SU-DHL-6 (cell line): ENCODE data around the gene TBC1D9B.

Experiments
- H2AFZ ChIP-seq: fragments of 200-600 bp; sonication (generic); 2 replicates; pipeline ENCODE4 v1.6.1; 2014; ENCODE audit warnings: low read depth, mild to moderate bottlenecking, moderate library complexity, mixed read lengths, antibody characterized with exemption, low read length; ENCODE audit not compliant: severe bottlenecking
- H3F3A ChIP-seq: fragments of 200-600 bp; shearing (Covaris generic); 2 replicates; pipeline ENCODE4 v1.6.0; 2016; ENCODE audit warnings: antibody characterized with exemption, mild to moderate bottlenecking; ENCODE audit not compliant: insufficient read depth
- H3K27ac ChIP-seq: fragments of 200-600 bp; sonication (generic); 2 replicates; pipeline ENCODE4 v1.5.1; 2016; ENCODE audit warnings: low read depth, mild to moderate bottlenecking, low read length, moderate library complexity, mixed read lengths
- H3K27me3 ChIP-seq: fragments of 200-600 bp; sonication (generic), shearing (Covaris generic); 2 replicates; pipeline ENCODE4 v1.6.0; 2014; ENCODE audit warnings: mild to moderate bottlenecking, low read length
- H3K36me3 ChIP-seq: fragments of 200-600 bp; sonication (generic); 2 replicates; pipeline ENCODE4 v1.6.1; 2014; ENCODE audit warnings: mild to moderate bottlenecking, low read length, mixed read lengths
- H3K4me2 ChIP-seq: fragments of 300-600, 200-600 bp; shearing (Covaris generic), sonication (generic); 2 replicates; pipeline ENCODE4 v1.6.0; 2014; ENCODE audit warnings: low read length, low read depth, mild to moderate bottlenecking; ENCODE audit not compliant: poor library complexity, severe bottlenecking
- H3K4me3 ChIP-seq: fragments of 200-600 bp; sonication (generic); 2 replicates; pipeline ENCODE4 v1.5.1; 2014; ENCODE audit warnings: antibody characterized with exemption, low read length, mild to moderate bottlenecking, mixed read lengths; ENCODE audit not compliant: insufficient read depth, poor library complexity, severe bottlenecking
- H3K79me2 ChIP-seq: fragments of 200-600 bp; sonication (generic); 2 replicates; pipeline ENCODE4 v1.6.1; 2014; ENCODE audit warnings: mild to moderate bottlenecking, low read length, moderate library complexity; ENCODE audit not compliant: insufficient read depth
- H3K9ac ChIP-seq: fragments of 200-600 bp; sonication (generic); 2 replicates; pipeline ENCODE4 v1.7.0; 2014; ENCODE audit warnings: mild to moderate bottlenecking, low read length
- H3K9me2 ChIP-seq: fragments of 200-600 bp; sonication (generic); replicated peaks from 2 replicates; pipeline ENCODE4 v1.6.1; 2014; ENCODE audit warnings: low read length; ENCODE audit not compliant: insufficient read depth
- H3K9me3 ChIP-seq: fragments of 200-600 bp; sonication (generic); 2 replicates; pipeline ENCODE4 v1.6.1; 2014; ENCODE audit warnings: low read length, mixed read lengths; ENCODE audit not compliant: insufficient read depth
- H4K20me1 ChIP-seq: fragments of 200-600 bp; sonication (generic); 2 replicates; pipeline ENCODE4 v1.6.1; 2014; ENCODE audit warnings: low read depth, mild to moderate bottlenecking, antibody characterized with exemption, low read length, moderate library complexity, mixed read lengths
- EZH2phosphoT487 ChIP-seq: fragments of 200-600 bp; sonication (generic), shearing (Covaris generic); conservative IDR thresholded peaks from 2 replicates; pipeline ENCODE4 v1.6.1; 2018; ENCODE audit warnings: mild to moderate bottlenecking, antibody characterized with exemption, low read length, moderate library complexity, mixed read lengths
- TF ChIP-seq, protein P1 (sequence below): fragments of 200-600 bp; sonication (generic); IDR thresholded peaks from one replicate; pipeline ENCODE4 v1.5.1; 2017; ENCODE audit warnings: antibody characterized with exemption, mild to moderate bottlenecking, low read length, moderate library complexity; ENCODE audit not compliant: insufficient read depth, poor library complexity, severe bottlenecking

Gene TBC1D9B

DNA sequence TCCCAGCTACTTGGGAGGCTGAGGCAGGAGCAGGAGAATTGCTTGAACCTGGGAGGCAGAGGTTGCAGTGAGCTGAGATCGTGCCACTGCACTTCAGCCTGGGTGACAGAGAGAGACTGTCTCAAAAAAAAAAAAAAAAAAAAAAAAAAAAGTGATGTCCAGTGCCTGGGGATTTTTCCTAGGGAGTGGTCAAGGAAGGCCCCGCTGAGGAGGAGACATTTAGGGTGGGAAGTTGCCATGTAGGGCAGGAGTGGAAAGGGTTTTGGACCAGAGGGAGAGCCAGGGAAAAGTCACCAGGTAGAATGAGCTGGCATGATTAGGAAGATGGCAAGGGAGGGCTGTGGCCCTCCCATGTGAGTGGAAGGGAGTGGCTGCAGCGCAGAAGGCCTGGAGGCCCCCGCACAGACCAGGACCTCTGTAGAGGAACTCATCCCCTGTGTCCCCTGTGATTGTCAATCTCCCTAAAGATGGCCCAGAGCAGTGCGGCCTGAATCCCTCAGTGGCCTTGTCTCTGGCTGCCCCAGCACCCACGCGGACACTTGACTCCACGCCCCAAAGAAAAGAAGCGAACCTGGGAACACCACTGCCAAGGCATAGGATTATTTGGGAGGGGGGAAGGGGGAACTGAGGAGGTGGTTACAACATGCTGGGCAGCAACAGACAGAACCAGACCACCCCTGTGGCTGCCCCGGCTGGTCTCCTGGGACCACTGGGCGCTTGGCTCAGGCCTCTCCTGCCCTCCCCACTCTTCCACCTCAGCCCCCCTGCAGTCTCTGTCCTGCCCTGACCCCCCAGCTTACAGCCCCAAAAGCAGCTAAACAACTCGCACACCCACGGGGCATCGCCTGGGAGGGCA, 89.6 kb downstream of the TBC1D9B start:
- H3K79me2 ChIP-seq: peaks cover 12% of the 10 kb centered on the region
- H3K9me2 ChIP-seq: no peaks in the 10 kb centered on the region
- H4K20me1 ChIP-seq: peaks cover 6% of the 10 kb centered on the region
- no peaks in the 10 kb centered on the region for H3K27me3 ChIP-seq
- no peaks in the 10 kb centered on the region for H3K36me3 ChIP-seq
- H3K9ac ChIP-seq: peak overlapping the region; percentile 56
- peak overlapping the region; percentile 23 for H2AFZ ChIP-seq
- peak overlapping the region; percentile 44 for H3K4me3 ChIP-seq
- H3K4me2 ChIP-seq: peak overlapping the region; percentile 76
- peaks cover 15% of the 10 kb centered on the region; the same call in 1 of the 2 replicates for H3F3A ChIP-seq
- H3K27ac ChIP-seq: peak overlapping the region; percentile 57
- TF ChIP-seq, protein P1, sequence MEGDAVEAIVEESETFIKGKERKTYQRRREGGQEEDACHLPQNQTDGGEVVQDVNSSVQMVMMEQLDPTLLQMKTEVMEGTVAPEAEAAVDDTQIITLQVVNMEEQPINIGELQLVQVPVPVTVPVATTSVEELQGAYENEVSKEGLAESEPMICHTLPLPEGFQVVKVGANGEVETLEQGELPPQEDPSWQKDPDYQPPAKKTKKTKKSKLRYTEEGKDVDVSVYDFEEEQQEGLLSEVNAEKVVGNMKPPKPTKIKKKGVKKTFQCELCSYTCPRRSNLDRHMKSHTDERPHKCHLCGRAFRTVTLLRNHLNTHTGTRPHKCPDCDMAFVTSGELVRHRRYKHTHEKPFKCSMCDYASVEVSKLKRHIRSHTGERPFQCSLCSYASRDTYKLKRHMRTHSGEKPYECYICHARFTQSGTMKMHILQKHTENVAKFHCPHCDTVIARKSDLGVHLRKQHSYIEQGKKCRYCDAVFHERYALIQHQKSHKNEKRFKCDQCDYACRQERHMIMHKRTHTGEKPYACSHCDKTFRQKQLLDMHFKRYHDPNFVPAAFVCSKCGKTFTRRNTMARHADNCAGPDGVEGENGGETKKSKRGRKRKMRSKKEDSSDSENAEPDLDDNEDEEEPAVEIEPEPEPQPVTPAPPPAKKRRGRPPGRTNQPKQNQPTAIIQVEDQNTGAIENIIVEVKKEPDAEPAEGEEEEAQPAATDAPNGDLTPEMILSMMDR: no peak
- TF ChIP-seq EZH2phosphoT487: no peak
- no peaks in the 10 kb centered on the region for H3K9me3 ChIP-seq

DNA sequence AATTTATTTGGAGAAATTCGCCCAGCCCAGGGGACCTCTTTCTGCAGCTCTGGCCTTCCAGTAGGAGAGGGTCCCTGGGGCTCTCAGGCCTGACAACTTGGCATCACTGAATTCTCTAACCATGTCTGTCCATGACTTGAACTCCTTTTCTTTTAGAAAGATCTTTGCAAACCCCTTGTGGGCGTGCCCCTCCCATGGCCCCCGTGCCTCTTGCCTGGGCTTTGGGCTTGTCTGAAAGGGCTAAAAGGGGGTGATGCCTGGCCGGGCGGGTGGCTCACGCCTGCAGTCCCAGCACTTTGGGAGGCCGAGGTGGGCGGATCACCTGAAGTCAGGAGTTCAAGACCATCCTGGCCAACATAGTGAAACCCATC, 90.2 kb downstream of the TBC1D9B start:
- Histone ChIP-seq H3K4me2 (no peak overlapping the region), H3K27ac (no peak overlapping the region), H3K27me3 (no peaks in the 10 kb centered on the region), H3K79me2 (peaks cover 7% of the 10 kb centered on the region), H3K9me3 (no peaks in the 10 kb centered on the region), H3K9ac (no peak overlapping the region), H3K36me3 (no peaks in the 10 kb centered on the region), H2AFZ (no peak overlapping the region), H3F3A (peaks cover 15% of the 10 kb centered on the region; the same call in 1 of the 2 replicates), H4K20me1 (peaks cover 6% of the 10 kb centered on the region), H3K4me3 (no peak overlapping the region), H3K9me2 (no peaks in the 10 kb centered on the region)
- TF ChIP-seq, protein P1: no peak
- TF ChIP-seq EZH2phosphoT487: no peak

DNA sequence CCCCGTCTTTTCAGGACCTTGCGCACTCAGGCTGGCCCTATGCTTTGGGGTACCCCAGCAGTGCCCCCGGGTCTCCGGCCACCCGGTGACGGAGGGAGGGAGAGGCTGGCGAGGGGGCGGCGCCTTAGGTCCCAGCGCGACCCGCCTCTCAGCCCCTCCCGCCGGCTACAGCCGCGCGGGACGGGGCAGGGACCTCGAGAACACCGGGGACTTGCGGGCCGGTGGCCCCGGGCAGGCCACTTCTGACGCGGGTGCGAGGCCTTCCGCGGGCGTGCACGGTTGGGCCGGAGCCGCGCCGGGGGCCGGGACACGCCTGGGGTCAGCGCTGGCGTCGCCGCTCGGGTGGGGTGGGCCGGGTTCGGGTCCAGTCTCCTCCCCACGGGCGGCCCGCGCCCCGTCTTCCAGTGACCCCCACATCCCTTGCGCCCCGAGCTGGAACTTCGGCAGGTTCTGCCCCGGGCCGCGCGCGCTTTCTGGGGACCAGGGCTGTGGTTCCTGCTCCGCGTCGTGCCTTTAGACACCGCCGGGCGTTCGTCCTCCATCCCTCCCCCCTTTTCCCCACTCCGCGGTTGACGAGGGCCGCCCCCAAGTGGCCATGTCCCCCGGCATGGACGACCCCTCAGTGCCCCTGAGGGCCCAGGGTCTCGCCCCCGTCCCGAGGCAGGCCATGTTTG, 90.8 kb downstream of the TBC1D9B start:
- peaks cover under 1% of the 10 kb centered on the region for H4K20me1 ChIP-seq
- H3K9ac ChIP-seq: no peak overlapping the region
- no peak for TF ChIP-seq EZH2phosphoT487
- TF ChIP-seq, protein P1: no peak
- peaks cover 2% of the 10 kb centered on the region; the same call in 1 of the 2 replicates for H3K79me2 ChIP-seq
- no peaks in the 10 kb centered on the region for H3K27me3 ChIP-seq
- H3K9me3 ChIP-seq: no peaks in the 10 kb centered on the region
- no peak overlapping the region for H2AFZ ChIP-seq
- no peaks in the 10 kb centered on the region for H3K36me3 ChIP-seq
- H3K4me3 ChIP-seq: no peak overlapping the region
- H3K4me2 ChIP-seq: no peak overlapping the region
- peaks cover 13% of the 10 kb centered on the region; the same call in 1 of the 2 replicates for H3F3A ChIP-seq
- no peak overlapping the region for H3K27ac ChIP-seq
- no peaks in the 10 kb centered on the region for H3K9me2 ChIP-seq
